Karpas-422 (cell line): ENCODE data around the gene SHISAL2A. TPM values are rescaled to one million over a fixed set of nuclear protein-coding genes. Genes with fewer than 3 reads are reported as not detected.

Source experiments
- DNase-seq: peaks from one replicate; pipeline ENCODE4 v3.0.0-alpha.2; 2015
- H2AFZ ChIP-seq: fragments of 200-600 bp; sonication (generic); 2 replicates; pipeline ENCODE4 v1.6.1; 2014; ENCODE audit warnings: antibody characterized with exemption, low read length, mixed read lengths
- H3K27ac ChIP-seq: fragments of 200-600 bp; sonication (generic); 2 replicates; pipeline ENCODE4 v1.5.1; 2014; ENCODE audit warnings: mild to moderate bottlenecking, low read length, moderate library complexity
- H3K27me3 ChIP-seq: fragments of 200-600 bp; sonication (generic); 2 replicates; pipeline ENCODE4 v1.6.1; 2014; ENCODE audit warnings: low read length, mixed read lengths
- H3K36me3 ChIP-seq: fragments of 200-600 bp; sonication (generic); 2 replicates; pipeline ENCODE4 v1.6.1; 2014; ENCODE audit warnings: low read length, mixed read lengths; ENCODE audit not compliant: insufficient read depth
- H3K4me1 ChIP-seq: fragments of 200-600 bp; sonication (generic); 2 replicates; pipeline ENCODE4 v1.6.1; 2014; ENCODE audit warnings: mild to moderate bottlenecking, low read length, mixed read lengths
- H3K4me2 ChIP-seq: fragments of 200-600 bp; sonication (generic); 2 replicates; pipeline ENCODE4 v1.6.1; 2014; ENCODE audit warnings: low read length, low read depth, mild to moderate bottlenecking; ENCODE audit not compliant: poor library complexity, severe bottlenecking
- H3K4me3 ChIP-seq: fragments of 200-600 bp; sonication (generic); 2 replicates; pipeline ENCODE4 v1.5.1; 2014; ENCODE audit warnings: mild to moderate bottlenecking, antibody characterized with exemption, low read length, mixed read lengths
- H3K79me2 ChIP-seq: fragments of 200-600 bp; sonication (generic); 2 replicates; pipeline ENCODE4 v1.6.1; 2014; ENCODE audit warnings: mild to moderate bottlenecking, low read length, mixed read lengths
- H3K9ac ChIP-seq: fragments of 200-600 bp; sonication (generic); 2 replicates; pipeline ENCODE4 v1.6.0; 2014; ENCODE audit warnings: low read length
- H3K9me2 ChIP-seq: fragments of 200-600 bp; sonication (generic), shearing (Covaris generic); replicated peaks from 2 replicates; pipeline ENCODE4 v1.6.0; 2014; ENCODE audit warnings: mild to moderate bottlenecking, low read length, moderate library complexity; ENCODE audit not compliant: insufficient read depth
- H3K9me3 ChIP-seq: fragments of 300-700, 200-600 bp; sonication (generic); 2 replicates; pipeline ENCODE4 v1.6.1; 2014; ENCODE audit warnings: low read length, mixed read lengths
- H4K20me1 ChIP-seq: fragments of 200-600 bp; sonication (generic); 2 replicates; pipeline ENCODE4 v1.6.1; 2014; ENCODE audit warnings: mild to moderate bottlenecking, antibody characterized with exemption, low read length, low read depth; ENCODE audit not compliant: insufficient read depth
- total RNA-seq: library from RNA; depleted of rRNA; stranded (reverse); fragments of >200 nt; shearing (Covaris generic); gene quantifications from 2 replicates; pipeline ENCODE4 v1.2.3, GENCODE V29; 2014; ENCODE audit warnings: low replicate concordance

SHISAL2A gene
- total RNA-seq, 1 experiment from 2014 or later, result not detected

DNA sequence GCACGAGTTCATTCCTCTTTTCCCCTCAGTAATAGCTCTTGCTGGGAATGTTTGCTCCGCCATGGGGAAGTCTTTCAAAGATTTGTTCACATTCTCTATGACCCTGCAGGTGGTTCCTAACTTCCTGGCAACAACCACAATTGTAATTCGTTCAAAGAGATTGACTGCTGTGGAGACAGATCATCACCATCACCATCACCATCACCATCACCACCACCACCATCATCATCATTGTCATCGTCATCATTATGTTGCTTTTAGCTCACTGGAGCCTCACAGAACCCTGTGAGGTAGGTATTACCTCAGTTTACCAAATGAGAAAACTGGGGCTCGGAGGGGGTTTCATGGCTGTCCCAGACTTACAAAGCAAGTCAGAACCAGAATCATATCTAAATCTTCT, 34.3 kb downstream of the SHISAL2A start:
- DNase-seq, result no peak
- no peak overlapping the region for H2AFZ ChIP-seq
- no peaks in the 10 kb centered on the region for H3K27me3 ChIP-seq
- no peak overlapping the region for H3K4me3 ChIP-seq
- H3K79me2 ChIP-seq, result no peaks in the 10 kb centered on the region
- no peaks in the 10 kb centered on the region for H4K20me1 ChIP-seq
- no peak overlapping the region for H3K27ac ChIP-seq
- no peaks in the 10 kb centered on the region for H3K4me1 ChIP-seq
- H3K9me2 ChIP-seq, result no peaks in the 10 kb centered on the region
- H3K36me3 ChIP-seq, result no peaks in the 10 kb centered on the region
- no peaks in the 10 kb centered on the region for H3K9me3 ChIP-seq
- H3K4me2 ChIP-seq, result no peak overlapping the region
- H3K9ac ChIP-seq, result no peak overlapping the region

DNA sequence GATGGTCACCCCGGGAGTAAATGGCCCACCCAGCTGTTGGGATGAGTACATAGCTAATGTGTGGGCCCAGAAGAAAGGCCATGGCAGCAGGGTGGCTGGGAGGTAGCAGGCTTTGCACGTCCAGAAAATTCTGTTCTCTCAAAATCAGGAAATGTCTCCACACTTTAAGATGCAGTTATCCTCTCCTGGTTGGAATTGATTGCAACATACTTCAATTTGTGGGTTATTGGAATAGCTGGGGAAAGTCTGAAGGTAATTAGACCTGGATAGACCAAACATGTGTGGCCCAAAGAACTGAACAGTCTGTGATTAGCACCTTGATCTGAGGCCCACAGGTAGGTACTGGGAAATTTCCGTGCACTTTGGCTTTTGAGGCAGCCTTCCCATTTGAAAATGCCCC, 35.0 kb downstream of the SHISAL2A start:
- H3K9me3 ChIP-seq, result no peaks in the 10 kb centered on the region
- no peak overlapping the region for H3K9ac ChIP-seq
- H3K4me3 ChIP-seq, result no peak overlapping the region
- H3K27me3 ChIP-seq, result no peaks in the 10 kb centered on the region
- no peak for DNase-seq
- no peaks in the 10 kb centered on the region for H3K36me3 ChIP-seq
- no peaks in the 10 kb centered on the region for H3K79me2 ChIP-seq
- no peaks in the 10 kb centered on the region for H3K9me2 ChIP-seq
- no peak overlapping the region for H3K4me2 ChIP-seq
- H4K20me1 ChIP-seq, result no peaks in the 10 kb centered on the region
- no peak overlapping the region for H3K27ac ChIP-seq
- no peaks in the 10 kb centered on the region for H3K4me1 ChIP-seq
- H2AFZ ChIP-seq, result no peak overlapping the region

DNA sequence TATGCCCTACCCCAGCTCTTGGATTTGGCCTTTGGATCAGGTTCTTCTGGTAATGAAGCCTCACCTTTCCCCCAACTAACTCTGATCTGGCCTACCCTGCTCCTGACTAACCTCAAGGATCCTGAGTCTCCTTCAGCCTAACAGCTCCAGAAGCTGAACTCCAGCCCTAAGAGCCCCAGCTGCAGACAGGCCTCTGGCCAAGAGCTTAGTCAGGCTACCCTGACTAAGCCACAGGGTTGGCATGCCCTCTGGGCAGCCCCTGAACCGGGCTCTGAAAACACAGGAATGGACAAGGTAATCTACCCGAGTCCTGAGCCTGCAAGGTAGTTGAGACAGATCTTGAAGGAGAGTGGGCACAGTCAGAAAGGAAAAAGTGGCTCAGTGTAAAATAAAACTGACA, 35.7 kb downstream of the SHISAL2A start:
- no peaks in the 10 kb centered on the region for H4K20me1 ChIP-seq
- no peak overlapping the region for H3K9ac ChIP-seq
- no peaks in the 10 kb centered on the region for H3K9me2 ChIP-seq
- no peaks in the 10 kb centered on the region for H3K4me1 ChIP-seq
- no peaks in the 10 kb centered on the region for H3K79me2 ChIP-seq
- H2AFZ ChIP-seq, result no peak overlapping the region
- H3K9me3 ChIP-seq, result no peaks in the 10 kb centered on the region
- DNase-seq, result no peak
- H3K4me3 ChIP-seq, result no peak overlapping the region
- H3K27me3 ChIP-seq, result no peaks in the 10 kb centered on the region
- no peaks in the 10 kb centered on the region for H3K36me3 ChIP-seq
- no peak overlapping the region for H3K27ac ChIP-seq
- H3K4me2 ChIP-seq, result no peak overlapping the region

DNA sequence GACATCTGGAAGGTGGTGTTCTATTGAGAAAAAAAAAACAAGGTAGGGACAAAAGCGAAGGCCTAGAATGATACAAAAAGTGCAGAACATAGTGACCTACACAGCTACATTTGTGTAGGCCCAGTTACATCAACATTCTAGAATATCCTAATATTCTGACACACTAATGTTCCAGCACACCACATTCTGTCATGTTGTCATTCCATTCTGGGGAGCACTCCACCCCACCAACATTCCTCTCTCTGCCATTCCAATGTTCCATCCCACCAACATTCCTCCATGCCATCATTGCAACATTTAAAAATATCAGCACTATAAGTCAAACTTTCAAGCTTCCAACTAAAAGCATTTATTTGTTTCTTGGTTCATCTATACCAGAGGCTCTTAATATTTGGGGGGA, 36.7 kb downstream of the SHISAL2A start:
- Histone ChIP-seq H3K4me2 (no peak overlapping the region), H3K4me3 (no peak overlapping the region), H3K4me1 (no peaks in the 10 kb centered on the region), H3K9me2 (no peaks in the 10 kb centered on the region), H3K9me3 (no peaks in the 10 kb centered on the region), H3K36me3 (no peaks in the 10 kb centered on the region), H2AFZ (no peak overlapping the region), H3K27me3 (no peaks in the 10 kb centered on the region), H3K9ac (no peak overlapping the region), H3K27ac (no peak overlapping the region), H4K20me1 (no peaks in the 10 kb centered on the region), H3K79me2 (no peaks in the 10 kb centered on the region)
- DNase-seq, result no peak

DNA sequence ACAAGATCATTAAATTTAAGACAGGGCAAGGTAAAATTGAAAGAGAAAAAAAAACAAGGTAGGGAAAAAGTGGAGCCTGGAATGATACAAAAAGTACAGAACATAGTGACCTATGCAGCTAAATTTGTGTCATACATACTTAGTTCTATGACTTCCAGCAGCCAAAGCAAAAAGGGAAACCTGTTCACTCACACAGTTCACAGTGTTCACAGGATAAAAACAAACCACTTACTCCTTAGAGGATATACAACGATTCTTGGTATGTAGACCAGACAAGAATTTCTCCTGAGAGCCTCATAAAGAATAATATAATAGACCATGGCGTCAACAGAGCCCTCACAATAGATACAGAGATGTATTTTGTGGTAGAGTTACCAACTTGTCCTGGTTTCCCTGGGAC, 37.6 kb downstream of the SHISAL2A start:
- no peak overlapping the region for H2AFZ ChIP-seq
- no peaks in the 10 kb centered on the region for H3K79me2 ChIP-seq
- H3K4me3 ChIP-seq, result no peak overlapping the region
- no peaks in the 10 kb centered on the region for H3K4me1 ChIP-seq
- H3K9me3 ChIP-seq, result no peaks in the 10 kb centered on the region
- no peaks in the 10 kb centered on the region for H3K36me3 ChIP-seq
- no peak for DNase-seq
- no peak overlapping the region for H3K4me2 ChIP-seq
- H3K9me2 ChIP-seq, result no peaks in the 10 kb centered on the region
- no peak overlapping the region for H3K9ac ChIP-seq
- H3K27me3 ChIP-seq, result no peaks in the 10 kb centered on the region
- H3K27ac ChIP-seq, result no peak overlapping the region
- H4K20me1 ChIP-seq, result no peaks in the 10 kb centered on the region

DNA sequence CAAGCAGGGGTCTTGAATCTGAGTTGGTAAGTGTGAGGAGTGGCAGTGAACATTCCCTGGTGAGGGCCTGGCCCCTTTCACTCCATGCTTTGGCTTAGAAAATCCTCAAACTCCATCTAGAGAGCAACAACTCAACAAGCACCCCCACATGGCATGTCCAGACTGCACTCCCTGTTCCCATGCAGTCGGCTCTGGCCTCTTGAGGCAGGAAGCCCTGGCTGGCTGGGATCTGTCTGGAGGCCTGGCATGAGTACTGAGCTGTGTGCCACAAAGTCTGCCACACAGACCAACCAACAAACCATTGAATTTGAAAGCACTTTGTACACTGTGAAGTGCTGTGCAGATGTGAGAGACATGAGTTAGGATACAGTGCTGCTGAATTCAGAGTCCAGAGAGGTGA, 40.0 kb downstream of the SHISAL2A start:
- Histone ChIP-seq H3K27me3 (no peaks in the 10 kb centered on the region), H3K79me2 (no peaks in the 10 kb centered on the region), H3K4me3 (no peak overlapping the region), H3K27ac (no peak overlapping the region), H3K4me1 (no peaks in the 10 kb centered on the region), H2AFZ (no peak overlapping the region), H3K4me2 (no peak overlapping the region), H3K9me2 (no peaks in the 10 kb centered on the region), H3K9me3 (no peaks in the 10 kb centered on the region), H3K9ac (no peak overlapping the region), H3K36me3 (no peaks in the 10 kb centered on the region), H4K20me1 (no peaks in the 10 kb centered on the region)
- DNase-seq, result no peak

DNA sequence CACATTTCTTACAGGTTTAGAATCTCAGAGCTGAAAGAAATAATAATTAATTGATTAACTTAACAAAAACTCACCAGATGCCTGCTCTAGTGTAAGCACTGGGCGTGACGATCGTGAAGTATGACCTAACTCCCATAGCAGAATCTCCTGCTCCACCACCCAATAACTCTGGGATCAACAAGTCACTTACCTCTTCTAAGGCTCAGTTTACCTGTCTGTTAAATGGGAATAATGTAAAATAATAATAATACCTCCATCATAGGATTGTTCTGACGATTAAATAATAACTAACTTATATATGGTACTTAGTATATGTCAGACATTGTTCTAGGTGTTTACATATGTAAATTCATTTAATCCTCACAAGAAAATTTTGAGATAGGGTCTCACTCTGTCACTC, 40.5 kb downstream of the SHISAL2A start:
- Histone ChIP-seq H3K9me3 (no peaks in the 10 kb centered on the region), H3K36me3 (no peaks in the 10 kb centered on the region), H3K4me1 (no peaks in the 10 kb centered on the region), H3K9me2 (no peaks in the 10 kb centered on the region), H3K4me3 (no peak overlapping the region), H3K79me2 (no peaks in the 10 kb centered on the region), H4K20me1 (no peaks in the 10 kb centered on the region), H3K27me3 (no peaks in the 10 kb centered on the region), H3K27ac (no peak overlapping the region), H3K4me2 (no peak overlapping the region), H2AFZ (no peak overlapping the region), H3K9ac (no peak overlapping the region)
- no peak for DNase-seq

DNA sequence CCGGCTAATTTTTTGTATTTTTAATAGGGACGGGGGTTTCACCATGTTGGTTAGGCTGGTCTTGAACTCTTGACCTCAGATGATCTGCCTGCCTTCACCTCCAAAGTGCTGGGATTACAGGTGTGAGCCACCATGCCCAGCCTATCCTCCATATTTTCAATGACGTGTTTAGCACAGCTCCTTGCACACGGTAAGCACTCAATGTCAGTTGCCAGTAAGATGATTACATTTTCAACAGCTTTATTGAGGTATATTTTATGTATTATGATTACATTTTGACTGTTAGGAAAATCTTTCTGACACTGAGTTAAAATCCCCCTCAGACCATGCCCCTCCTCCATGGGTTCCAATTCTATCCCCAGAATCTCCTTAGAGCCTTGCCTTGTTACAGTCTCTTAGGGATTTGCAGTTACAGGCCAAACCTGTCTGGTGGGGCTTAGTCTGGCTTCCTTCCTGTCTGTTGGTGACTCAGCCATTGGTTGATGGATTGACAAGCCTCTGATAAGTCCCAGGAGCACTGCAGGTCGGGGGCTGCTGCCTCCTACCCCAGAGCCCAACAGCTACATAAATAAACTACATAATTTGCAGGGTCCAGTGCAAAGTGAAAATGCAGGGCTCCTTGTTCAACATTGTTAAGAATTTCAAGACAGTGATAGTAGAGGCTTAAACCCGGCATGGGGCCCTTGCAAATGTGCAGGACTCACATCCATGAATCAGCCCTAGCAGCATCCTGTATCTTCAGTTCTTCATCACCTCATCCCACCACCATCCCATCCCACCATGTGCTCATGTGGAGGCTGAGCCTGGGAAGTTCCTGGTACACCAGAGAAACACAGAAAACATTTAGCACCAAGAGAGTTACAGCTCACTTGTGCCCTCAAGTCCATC, 41.8 kb downstream of the SHISAL2A start:
- Histone ChIP-seq H3K4me2 (no peak overlapping the region), H3K4me1 (no peaks in the 10 kb centered on the region), H4K20me1 (no peaks in the 10 kb centered on the region), H3K9me3 (no peaks in the 10 kb centered on the region), H3K36me3 (no peaks in the 10 kb centered on the region), H3K9me2 (no peaks in the 10 kb centered on the region), H3K27ac (no peak overlapping the region), H3K27me3 (no peaks in the 10 kb centered on the region), H3K4me3 (no peak overlapping the region), H2AFZ (no peak overlapping the region), H3K79me2 (no peaks in the 10 kb centered on the region), H3K9ac (no peak overlapping the region)
- no peak for DNase-seq
